GM12878 (cell line): ENCODE data around the gene MALT1. TPM values are rescaled to one million over a fixed set of nuclear protein-coding genes. Genes with fewer than 3 reads are reported as not detected.
A peak's percentile ranks its signal among the peaks of the same experiment; 100 is the strongest.

ENCODE experiments used
- ASH2L ChIP-seq: fragments of 300-600, 200-600 bp; sonication (generic); IDR thresholded peaks from 2 replicates; pipeline ENCODE4 v1.6.1; 2017; ENCODE audit warnings: low read depth, mild to moderate bottlenecking, borderline replicate concordance
- ATF7 ChIP-seq: fragments of 450-650 bp; IDR thresholded peaks from 2 replicates; pipeline ENCODE4 v1.6.1; 2016; ENCODE audit warnings: low read depth, mild to moderate bottlenecking
- BACH1 ChIP-seq: fragments of 450-650 bp; IDR thresholded peaks from 2 replicates; pipeline ENCODE4 v1.6.1; 2017; ENCODE audit warnings: mild to moderate bottlenecking, borderline replicate concordance
- CBX5 ChIP-seq: sonication (generic); IDR thresholded peaks from 2 replicates; pipeline ENCODE4 v1.6.1; 2016; ENCODE audit warnings: low read depth, moderate library complexity, mild to moderate bottlenecking, inconsistent platforms
- ETV6 ChIP-seq, 2 experiments: fragments of 450-650 bp in 1 of 2; IDR thresholded peaks in 1 of 2; conservative IDR thresholded peaks in 1 of 2; 2 replicates each; pipeline ENCODE4 v1.6.1; 2014; ENCODE audit warnings: antibody characterized with exemption in 1 of 2, borderline replicate concordance in 1 of 2, low read depth in 1 of 2, mild to moderate bottlenecking in 1 of 2, moderate library complexity in 1 of 2
- GATAD2B ChIP-seq: fragments of 450-650 bp; conservative IDR thresholded peaks from 2 replicates; pipeline ENCODE4 v1.6.1; 2017; ENCODE audit warnings: low read depth, mild to moderate bottlenecking, moderate library complexity
- JUND ChIP-seq: IDR thresholded peaks from 2 replicates; pipeline ENCODE4 v1.6.1; 2012; ENCODE audit warnings: low read depth, mild to moderate bottlenecking, low read length, improper control_type of control experiment, moderate library complexity
- NFIC ChIP-seq: IDR thresholded peaks from 2 replicates; pipeline ENCODE4 v1.6.1; 2012; ENCODE audit warnings: low read depth, mild to moderate bottlenecking, inconsistent platforms, low read length, moderate library complexity
- PKNOX1 ChIP-seq: fragments of 450-650 bp; IDR thresholded peaks from 2 replicates; pipeline ENCODE4 v1.6.1; 2016; ENCODE audit warnings: mild to moderate bottlenecking
- RBBP5 ChIP-seq: fragments of 200-600 bp; sonication (generic); conservative IDR thresholded peaks from 2 replicates; pipeline ENCODE4 v1.6.1; 2016
- RUNX3 ChIP-seq: IDR thresholded peaks from 2 replicates; pipeline ENCODE4 v1.6.1; 2012; ENCODE audit warnings: low read length, inconsistent platforms
- ZNF217 ChIP-seq: fragments of 450-650 bp; IDR thresholded peaks from 2 replicates; pipeline ENCODE4 v1.6.1; 2017; ENCODE audit warnings: antibody characterized with exemption, mild to moderate bottlenecking
- polyA plus RNA-seq, 11 experiments: library from polyadenylated mRNA; depleted of rRNA in 4 of 11; unstranded in 6 of 11; stranded (reverse) in 5 of 11; fragments of >200 nt; fragmentation: Nextera tagmentation in 4 of 11; fragmentation: Illumina TruSeq in 1 of 11; extraction: Ambion mirVana in 4 of 11; extraction: Trizol in 1 of 11; gene quantifications; 1 replicate in 1 of 11; 2 replicates in 10 of 11; pipeline versions ENCODE4 v1.2.1 to v1.2.3, GENCODE V29; 2011 to 2016; ENCODE audit warnings: inconsistent platforms in 2 of 11, missing spikeins in 2 of 11, low read depth in 1 of 11
- total RNA-seq, 4 experiments: library from RNA; depleted of rRNA in 3 of 4; stranded (reverse); fragments of >200 nt in 3 of 4; fragmentation: Illumina TruSeq in 1 of 4; extraction: Trizol in 1 of 4; gene quantifications; 2 replicates each; pipeline versions ENCODE4 v1.2.1 to v1.2.3, GENCODE V29; 2013 to 2021
- TF ChIP-seq, protein P1 (sequence below): IDR thresholded peaks from 2 replicates; pipeline ENCODE4 v1.6.1; 2012; ENCODE audit warnings: low read depth, low read length, improper control_type of control experiment
- TF ChIP-seq, protein P2 (sequence below): IDR thresholded peaks from 2 replicates; pipeline ENCODE4 v1.6.1; 2012; ENCODE audit warnings: low read length, inconsistent platforms

Gene MALT1
- total and polyA plus RNA-seq, 10 of the 15 experiments (the other 5 are each of a cell fraction or from before 2014, with no cell fraction given), result 17.6 to 126 (median 45.4) TPM

- TF ChIP-seq CBX5, result peak; percentile 95
- 0 out of 2 replicates have a peak, but pooled peaks have one; percentile 30 for TF ChIP-seq ZNF217
- TF ChIP-seq, protein P1, sequence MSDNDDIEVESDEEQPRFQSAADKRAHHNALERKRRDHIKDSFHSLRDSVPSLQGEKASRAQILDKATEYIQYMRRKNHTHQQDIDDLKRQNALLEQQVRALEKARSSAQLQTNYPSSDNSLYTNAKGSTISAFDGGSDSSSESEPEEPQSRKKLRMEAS, result no peak
- no peak for TF ChIP-seq ASH2L
- TF ChIP-seq GATAD2B, result no peak
- TF ChIP-seq PKNOX1, result peak; percentile 80
- peak; percentile 54 for TF ChIP-seq RUNX3
- TF ChIP-seq JUND, result no peak
- peak; percentile 31; the same call in 1 of the 2 replicates for TF ChIP-seq ATF7
- 0 out of 4 replicates have a peak, but pooled peaks of 1 of the 2 experiments have one; percentile 36 for TF ChIP-seq ETV6 (conservative IDR thresholded peaks at IDR 0.05 in 1 of 2, IDR thresholded peaks at IDR 0.05 in 1 of 2; ENCODE audit: borderline replicate concordance in 1 of 2, low read depth in 1 of 2)
- TF ChIP-seq NFIC, result peak; percentile 18; the same call in 1 of the 2 replicates
- TF ChIP-seq, protein P2, sequence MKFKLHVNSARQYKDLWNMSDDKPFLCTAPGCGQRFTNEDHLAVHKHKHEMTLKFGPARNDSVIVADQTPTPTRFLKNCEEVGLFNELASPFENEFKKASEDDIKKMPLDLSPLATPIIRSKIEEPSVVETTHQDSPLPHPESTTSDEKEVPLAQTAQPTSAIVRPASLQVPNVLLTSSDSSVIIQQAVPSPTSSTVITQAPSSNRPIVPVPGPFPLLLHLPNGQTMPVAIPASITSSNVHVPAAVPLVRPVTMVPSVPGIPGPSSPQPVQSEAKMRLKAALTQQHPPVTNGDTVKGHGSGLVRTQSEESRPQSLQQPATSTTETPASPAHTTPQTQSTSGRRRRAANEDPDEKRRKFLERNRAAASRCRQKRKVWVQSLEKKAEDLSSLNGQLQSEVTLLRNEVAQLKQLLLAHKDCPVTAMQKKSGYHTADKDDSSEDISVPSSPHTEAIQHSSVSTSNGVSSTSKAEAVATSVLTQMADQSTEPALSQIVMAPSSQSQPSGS, result peak; percentile 31; the same call in 1 of the 2 replicates
- TF ChIP-seq BACH1, result no peak
- no peak for TF ChIP-seq RBBP5
Measured at GRCh38 chr18:58654896-58655614, 16.2 kb upstream of the MALT1 start (continued).
